Fibroblast of lung (primary cell): ENCODE results near the gene HTT-AS. TPM values are rescaled to one million over a fixed set of nuclear protein-coding genes. Genes with fewer than 3 reads are reported as not detected.

ENCODE experiments used
- DNase-seq, 2 donors: peaks; one replicate each; pipeline versions ENCODE4 v3.0.0 to v3.0.0-alpha.2; 2010; ENCODE audit warnings: low read depth in 2 of 2
- H2AFZ ChIP-seq: 2 replicates; pipeline ENCODE4 v1.5.1; 2012; ENCODE audit warnings: low read length, control low read depth, inconsistent platforms
- H3K27ac ChIP-seq: 2 replicates; pipeline ENCODE4 v1.5.1; 2011; ENCODE audit warnings: low read length, control low read depth; ENCODE audit not compliant: insufficient read depth
- H3K27me3 ChIP-seq: 2 replicates; pipeline ENCODE4 v1.5.1; 2011; ENCODE audit warnings: mild to moderate bottlenecking, low read length; ENCODE audit not compliant: control insufficient read depth, insufficient read depth
- H3K36me3 ChIP-seq: 2 replicates; pipeline ENCODE4 v1.5.1; 2011; ENCODE audit warnings: low read length; ENCODE audit not compliant: control insufficient read depth, insufficient read depth
- H3K4me1 ChIP-seq: 2 replicates; pipeline ENCODE4 v1.5.1; 2011; ENCODE audit warnings: low read length; ENCODE audit not compliant: control insufficient read depth, insufficient read depth; ENCODE audit errors: extremely low read depth
- H3K4me2 ChIP-seq: 2 replicates; pipeline ENCODE4 v1.5.1; 2011; ENCODE audit warnings: low read length, control low read depth; ENCODE audit not compliant: insufficient read depth; ENCODE audit errors: extremely low read depth
- H3K4me3 ChIP-seq, 4 experiments: fragments of 200-600 bp in 1 of 4; sonication (generic) in 1 of 4; replicated peaks in 1 of 4; 2 replicates each; pipeline ENCODE4 v1.5.1; 2011 to 2016; ENCODE audit warnings: low read length in 4 of 4, low read depth in 3 of 4, mild to moderate bottlenecking in 3 of 4, control low read depth in 2 of 4, inconsistent platforms in 1 of 4, mixed read lengths in 1 of 4; ENCODE audit not compliant: insufficient read depth in 1 of 4; ENCODE audit errors: control extremely low read depth in 1 of 4
- H3K79me2 ChIP-seq: 2 replicates; pipeline ENCODE4 v1.5.1; 2012; ENCODE audit warnings: mild to moderate bottlenecking, low read length, inconsistent platforms; ENCODE audit not compliant: control insufficient read depth, insufficient read depth
- H3K9ac ChIP-seq: 2 replicates; pipeline ENCODE4 v1.5.1; 2011; ENCODE audit warnings: mild to moderate bottlenecking, low read length, control low read depth; ENCODE audit not compliant: insufficient read depth
- H3K9me3 ChIP-seq: 2 replicates; pipeline ENCODE4 v1.5.1; 2012; ENCODE audit warnings: low read depth, low read length; ENCODE audit not compliant: control insufficient read depth, insufficient read depth
- H4K20me1 ChIP-seq: 2 replicates; pipeline ENCODE4 v1.5.1; 2011; ENCODE audit warnings: low read length; ENCODE audit not compliant: control insufficient read depth, insufficient read depth; ENCODE audit errors: extremely low read depth
- EZH2 ChIP-seq: IDR thresholded peaks from 2 replicates; pipeline ENCODE4 v1.5.1; 2012; ENCODE audit warnings: low read length, control low read depth, mild to moderate bottlenecking; ENCODE audit errors: missing control alignments
- polyA plus RNA-seq, 2 donors: library from polyadenylated mRNA; depleted of rRNA in 1 of 2; stranded (reverse) in 1 of 2; unstranded in 1 of 2; fragments of >200 nt; gene quantifications; 2 replicates each; pipeline ENCODE4 v1.2.1, GENCODE V29; 2011 to 2012; ENCODE audit warnings: missing spikeins in 1 of 2
- total RNA-seq: library from RNA; depleted of rRNA; stranded (reverse); fragments of >200 nt; gene quantifications from 2 replicates; pipeline ENCODE4 v1.2.1, GENCODE V29; 2014
- TF ChIP-seq, protein P1 (sequence below), 2 donors: IDR thresholded peaks in 1 of 2; conservative IDR thresholded peaks in 1 of 2; 1 replicate in 1 of 2; 2 replicates in 1 of 2; pipeline ENCODE4 v1.5.1; 2011 to 2012; ENCODE audit warnings: low read length in 2 of 2, control low read depth in 1 of 2, inconsistent platforms in 1 of 2, low read depth in 1 of 2, mild to moderate bottlenecking in 1 of 2

HTT-AS gene
- total and polyA plus RNA-seq, 2 donors (not counting 1 experiment from before 2014, with no cell fraction given): not detected

DNA sequence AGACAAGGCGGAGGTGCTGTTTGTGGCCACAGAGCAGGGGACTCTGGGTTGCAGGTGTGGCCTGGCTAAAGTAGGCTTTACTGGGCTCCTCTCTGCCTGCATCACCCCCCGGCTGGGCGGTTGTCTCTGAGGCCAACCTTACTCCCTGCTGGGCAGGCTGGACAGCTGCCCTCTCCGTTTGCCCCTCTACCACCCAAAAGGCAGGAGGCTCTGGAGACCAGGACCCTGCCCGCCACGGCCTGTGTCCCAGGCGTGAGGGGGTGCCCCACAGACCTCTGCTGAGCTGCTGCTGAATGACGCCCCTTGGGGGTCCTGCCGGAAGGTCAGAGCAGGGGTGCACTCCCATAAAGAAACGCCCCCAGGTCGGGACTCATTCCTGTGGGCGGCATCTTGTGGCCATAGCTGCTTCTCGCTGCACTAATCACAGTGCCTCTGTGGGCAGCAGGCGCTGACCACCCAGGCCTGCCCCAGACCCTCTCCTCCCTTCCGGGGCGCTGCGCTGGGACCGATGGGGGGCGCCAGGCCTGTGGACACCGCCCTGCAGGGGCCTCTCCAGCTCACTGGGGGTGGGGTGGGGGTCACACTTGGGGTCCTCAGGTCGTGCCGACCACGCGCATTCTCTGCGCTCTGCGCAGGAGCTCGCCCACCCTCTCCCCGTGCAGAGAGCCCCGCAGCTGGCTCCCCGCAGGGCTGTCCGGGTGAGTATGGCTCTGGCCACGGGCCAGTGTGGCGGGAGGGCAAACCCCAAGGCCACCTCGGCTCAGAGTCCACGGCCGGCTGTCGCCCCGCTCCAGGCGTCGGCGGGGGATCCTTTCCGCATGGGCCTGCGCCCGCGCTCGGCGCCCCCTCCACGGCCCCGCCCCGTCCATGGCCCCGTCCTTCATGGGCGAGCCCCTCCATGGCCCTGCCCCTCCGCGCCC lies 920 bp downstream of the HTT-AS start:
- no peak for DNase-seq
- Histone ChIP-seq H3K36me3 (no peaks in the 10 kb centered on the region), H3K4me2 (peak overlapping the region; percentile 76), H3K9ac (peak overlapping the region; percentile 48), H3K27ac (no peak overlapping the region), H2AFZ (peak overlapping the region; percentile 75), H4K20me1 (no peaks in the 10 kb centered on the region), H3K9me3 (no peaks in the 10 kb centered on the region), H3K27me3 (no peaks in the 10 kb centered on the region), H3K4me3 (peak overlapping the region; percentile 34 to 63 (median 44)), H3K4me1 (peaks cover 13% of the 10 kb centered on the region), H3K79me2 (peaks cover 29% of the 10 kb centered on the region)
- TF ChIP-seq, protein P1, sequence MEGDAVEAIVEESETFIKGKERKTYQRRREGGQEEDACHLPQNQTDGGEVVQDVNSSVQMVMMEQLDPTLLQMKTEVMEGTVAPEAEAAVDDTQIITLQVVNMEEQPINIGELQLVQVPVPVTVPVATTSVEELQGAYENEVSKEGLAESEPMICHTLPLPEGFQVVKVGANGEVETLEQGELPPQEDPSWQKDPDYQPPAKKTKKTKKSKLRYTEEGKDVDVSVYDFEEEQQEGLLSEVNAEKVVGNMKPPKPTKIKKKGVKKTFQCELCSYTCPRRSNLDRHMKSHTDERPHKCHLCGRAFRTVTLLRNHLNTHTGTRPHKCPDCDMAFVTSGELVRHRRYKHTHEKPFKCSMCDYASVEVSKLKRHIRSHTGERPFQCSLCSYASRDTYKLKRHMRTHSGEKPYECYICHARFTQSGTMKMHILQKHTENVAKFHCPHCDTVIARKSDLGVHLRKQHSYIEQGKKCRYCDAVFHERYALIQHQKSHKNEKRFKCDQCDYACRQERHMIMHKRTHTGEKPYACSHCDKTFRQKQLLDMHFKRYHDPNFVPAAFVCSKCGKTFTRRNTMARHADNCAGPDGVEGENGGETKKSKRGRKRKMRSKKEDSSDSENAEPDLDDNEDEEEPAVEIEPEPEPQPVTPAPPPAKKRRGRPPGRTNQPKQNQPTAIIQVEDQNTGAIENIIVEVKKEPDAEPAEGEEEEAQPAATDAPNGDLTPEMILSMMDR (conservative IDR thresholded peaks at IDR 0.05 in 1 of 2, IDR thresholded peaks at IDR 0.05 in 1 of 2; ENCODE audit: low read depth in 1 of 2, low read length in 2 of 2): peak in 1 of 2 donors; percentile 9
- TF ChIP-seq EZH2: no peak

DNA sequence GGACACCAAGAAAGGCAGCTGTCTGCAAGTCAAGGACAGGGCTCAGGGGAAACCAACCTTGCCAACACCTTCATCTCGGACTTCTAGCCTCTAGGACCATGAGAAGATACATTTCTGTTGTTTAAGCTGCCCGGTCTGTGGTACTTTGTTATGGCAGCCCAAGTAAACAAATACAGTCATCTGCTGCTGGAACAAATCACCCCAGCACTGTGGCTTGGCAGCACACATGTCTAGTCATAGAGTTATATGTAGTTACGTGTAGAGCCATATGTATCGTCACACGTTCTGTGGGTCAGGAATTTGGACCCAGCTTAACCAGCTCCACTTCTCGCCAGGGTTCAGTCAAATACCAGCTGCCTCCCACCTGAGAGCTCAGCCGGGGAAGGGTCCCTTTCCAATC lies 2.5 kb downstream of the HTT-AS start:
- H3K4me2 ChIP-seq: no peak overlapping the region
- peaks cover 12% of the 10 kb centered on the region for H3K4me1 ChIP-seq
- H3K27ac ChIP-seq: no peak overlapping the region
- no peaks in the 10 kb centered on the region for H3K27me3 ChIP-seq
- H4K20me1 ChIP-seq: no peaks in the 10 kb centered on the region
- DNase-seq: peak; percentile 12 to 19
- no peaks in the 10 kb centered on the region for H3K36me3 ChIP-seq
- TF ChIP-seq, protein P1 (conservative IDR thresholded peaks at IDR 0.05 in 1 of 2, IDR thresholded peaks at IDR 0.05 in 1 of 2; ENCODE audit: low read depth in 1 of 2, low read length in 2 of 2): no peak
- TF ChIP-seq EZH2: no peak
- H3K79me2 ChIP-seq: peaks cover 18% of the 10 kb centered on the region
- no peaks in the 10 kb centered on the region for H3K9me3 ChIP-seq
- H2AFZ ChIP-seq: no peak overlapping the region
- no peak overlapping the region for H3K9ac ChIP-seq
- H3K4me3 ChIP-seq: no peak overlapping the region

DNA sequence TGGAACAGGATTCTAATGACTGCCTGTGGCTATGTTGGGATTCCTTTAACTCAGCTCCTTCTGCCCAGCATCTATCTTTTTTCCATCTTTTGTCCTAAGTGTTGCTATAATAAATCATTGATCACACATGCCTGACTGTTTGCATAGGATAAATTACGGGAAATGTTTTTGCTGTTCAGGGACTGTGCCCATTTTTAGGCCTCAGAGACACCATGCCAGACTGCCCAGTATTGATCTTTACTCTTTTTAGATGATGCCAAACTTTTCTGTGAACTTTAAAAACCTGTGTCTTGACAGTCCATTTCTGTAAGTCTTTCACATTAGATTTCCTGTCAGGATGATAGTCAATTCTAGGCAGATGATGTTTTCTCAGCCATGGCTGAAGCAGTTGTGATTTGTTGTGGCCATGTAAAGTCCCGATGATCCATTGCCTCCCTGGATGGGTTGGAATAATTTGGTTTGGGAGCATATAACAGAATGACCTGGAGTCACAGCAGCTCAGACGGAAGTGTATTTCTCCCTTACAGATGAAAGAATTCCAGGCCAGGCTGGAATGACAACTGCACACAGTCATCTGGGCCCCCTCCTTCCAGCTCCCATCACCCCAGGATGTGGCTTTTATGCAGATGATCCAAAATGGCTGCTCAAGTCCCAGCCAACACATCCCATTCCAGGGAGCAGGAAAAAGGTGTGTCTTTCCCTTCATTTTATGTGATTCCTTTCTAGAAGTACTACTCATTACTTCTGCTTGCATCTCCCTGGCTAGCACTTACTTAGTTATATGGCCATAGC lies 3.4 kb downstream of the HTT-AS start:
- no peak overlapping the region for H3K4me3 ChIP-seq
- H3K4me2 ChIP-seq: no peak overlapping the region
- H3K4me1 ChIP-seq: peaks cover 4% of the 10 kb centered on the region
- H2AFZ ChIP-seq: peak overlapping the region; percentile 19
- H3K27ac ChIP-seq: no peak overlapping the region
- no peaks in the 10 kb centered on the region for H3K9me3 ChIP-seq
- peak in 1 of 2 donors; percentile 40 for DNase-seq
- no peaks in the 10 kb centered on the region for H4K20me1 ChIP-seq
- TF ChIP-seq, protein P1 (conservative IDR thresholded peaks at IDR 0.05 in 1 of 2, IDR thresholded peaks at IDR 0.05 in 1 of 2; ENCODE audit: low read depth in 1 of 2, low read length in 2 of 2): no peak
- TF ChIP-seq EZH2: no peak
- peaks cover 9% of the 10 kb centered on the region for H3K79me2 ChIP-seq
- no peaks in the 10 kb centered on the region for H3K36me3 ChIP-seq
- no peak overlapping the region for H3K9ac ChIP-seq
- H3K27me3 ChIP-seq: no peaks in the 10 kb centered on the region
